Activated CD4-positive, alpha-beta memory T cell treated with anti-CD3 and anti-CD28 coated beads for 36 hours (primary cell): ENCODE data around the gene UBE2M. TPM values are rescaled to one million over a fixed set of nuclear protein-coding genes. Genes with fewer than 3 reads are reported as not detected.

Experiments
- microRNA-seq: library from miRNA; unstranded; fragments of <30 nt; microRNA quantifications from one replicate; pipeline ENCODE4 v1.2.0, GENCODE V29; 2022; ENCODE audit warnings: borderline number of aligned reads, borderline microRNAs expressed, borderline replicate concordance
- total RNA-seq, 2 experiments: library from RNA; stranded (reverse); gene quantifications; one replicate each; pipeline ENCODE4 v1.2.3, GENCODE V29; 2021

The UBE2M gene
- total RNA-seq, 2 experiments from 2014 or later: 107 to 111 TPM

Small RNA genes within 50 kb of the gene (microRNA-seq; reads per million reads assigned to microRNA genes)
- 1.2 reads per million for gene MIR6807

Other genes starting within 250 kb of the UBE2M start
- 1 to 10 TPM; 3.1 to 3.3 TPM for gene ZSCAN22, start 231.6 kb downstream of the UBE2M start, total RNA-seq
- 10 to 100 TPM in 1 of 2 experiments, 1 to 10 TPM in 1; 9.9 to 12.9 TPM for gene A1BG, start 205.1 kb downstream of the UBE2M start, total RNA-seq
- gene ZNF497, start 195.9 kb downstream of the UBE2M start, total RNA-seq: under 1 TPM; 0.31 to 0.93 TPM
- gene ZNF837, start 177.6 kb downstream of the UBE2M start, total RNA-seq: 1 to 10 TPM; 2.1 to 2.4 TPM
- 1,000 to 10,000 TPM; 1,415 to 1,438 TPM for gene RPS5, start 171.3 kb downstream of the UBE2M start, total RNA-seq
- gene RNF225, start 163.0 kb downstream of the UBE2M start, total RNA-seq: under 1 TPM; 0.21 to 0.31 TPM
- 10 to 100 TPM in 1 of 2 experiments, 1 to 10 TPM in 1; 8.3 to 10.7 TPM for gene ZNF584, start 150.0 kb downstream of the UBE2M start, total RNA-seq
- gene ZNF132, start 118.5 kb downstream of the UBE2M start, total RNA-seq: 1 to 10 TPM; 3.1 to 3.6 TPM
- gene ZNF324B, start 107.0 kb downstream of the UBE2M start, total RNA-seq: 1 to 10 TPM; 7.7 to 7.8 TPM
- gene ZNF324, start 91.5 kb downstream of the UBE2M start, total RNA-seq: 1 to 10 TPM; 7.0 to 8.3 TPM
- gene ZNF446, start 82.3 kb downstream of the UBE2M start, total RNA-seq: 1 to 10 TPM; 6.4 to 7.5 TPM
- 10 to 100 TPM; 16.7 to 17.0 TPM for gene SLC27A5, start 46.6 kb downstream of the UBE2M start, total RNA-seq
- 1 to 10 TPM; 9.9 to 10.0 TPM for gene ZBTB45, start 38.8 kb downstream of the UBE2M start, total RNA-seq
- 100 to 1,000 TPM; 404 to 408 TPM for gene TRIM28, start 14.5 kb downstream of the UBE2M start, total RNA-seq
- gene CHMP2A, start 3.5 kb downstream of the UBE2M start, total RNA-seq: 100 to 1,000 TPM; 120 to 122 TPM
- 10 to 100 TPM; 13.3 to 14.4 TPM for gene MZF1, start 14.7 kb upstream of the UBE2M start, total RNA-seq